Parathyroid adenoma (tissue), 2 donors: ENCODE results near the gene CDC25A.

ENCODE experiments used
- H2AFZ ChIP-seq: fragments of 300-600 bp; sonication (generic); one replicate; pipeline ENCODE4 v1.7.0; 2017; ENCODE audit warnings: antibody characterized with exemption, mild to moderate bottlenecking
- H3K27ac ChIP-seq: fragments of 300-600 bp; sonication (generic); one replicate; pipeline ENCODE4 v1.7.0; 2017
- H3K27me3 ChIP-seq: fragments of 300-600 bp; sonication (generic); one replicate; pipeline ENCODE4 v1.7.0; 2017; ENCODE audit warnings: low read length; ENCODE audit not compliant: control insufficient read depth, insufficient read depth
- H3K36me3 ChIP-seq: fragments of 300-600 bp; sonication (generic); one replicate; pipeline ENCODE4 v1.7.0; 2017; ENCODE audit warnings: low read length; ENCODE audit not compliant: control insufficient read depth, insufficient read depth
- H3K4me1 ChIP-seq: fragments of 300-600 bp; sonication (generic); one replicate; pipeline ENCODE4 v1.7.0; 2017; ENCODE audit warnings: control low read depth
- H3K4me2 ChIP-seq: fragments of 300-600 bp; sonication (generic); one replicate; pipeline ENCODE4 v1.7.0; 2017; ENCODE audit warnings: low read length
- H3K4me3 ChIP-seq: fragments of 300-600 bp; sonication (generic); one replicate; pipeline ENCODE4 v1.7.0; 2017; ENCODE audit warnings: low read depth, low read length
- H3K79me2 ChIP-seq: fragments of 300-600 bp; sonication (generic); one replicate; pipeline ENCODE4 v1.7.0; 2017; ENCODE audit warnings: control low read depth
- H3K9ac ChIP-seq: fragments of 300-600 bp; sonication (generic); one replicate; pipeline ENCODE4 v1.7.0; 2017; ENCODE audit warnings: mild to moderate bottlenecking
- H3K9me3 ChIP-seq: fragments of 300-600 bp; sonication (generic); one replicate; pipeline ENCODE4 v1.7.0; 2017; ENCODE audit warnings: low read length; ENCODE audit not compliant: control insufficient read depth
- CTCF ChIP-seq: fragments of 300-600 bp; sonication (generic); IDR thresholded peaks from one replicate; pipeline ENCODE4 v1.7.0; 2017; ENCODE audit warnings: antibody characterized with exemption, mild to moderate bottlenecking
- donor health status: primary hyperparathyroidism.

Gene CDC25A

GRCh38 chr3:48202632-48203031, 14.4 kb upstream of the CDC25A start:
- Histone ChIP-seq H3K4me3 (no peak overlapping the region), H3K9me3 (no peaks in the 10 kb centered on the region), H3K27ac (no peak overlapping the region), H3K4me2 (no peak overlapping the region), H3K27me3 (no peaks in the 10 kb centered on the region), H3K9ac (no peak overlapping the region), H2AFZ (no peak overlapping the region), H3K36me3 (no peaks in the 10 kb centered on the region), H3K79me2 (no peaks in the 10 kb centered on the region), H3K4me1 (no peaks in the 10 kb centered on the region)
- TF ChIP-seq CTCF, result no peak

GRCh38 chr3:48199117-48199516, 10.9 kb upstream of the CDC25A start:
- no peak for TF ChIP-seq CTCF
- Histone ChIP-seq H3K27me3 (no peaks in the 10 kb centered on the region), H3K4me1 (no peaks in the 10 kb centered on the region), H2AFZ (no peak overlapping the region), H3K9me3 (no peaks in the 10 kb centered on the region), H3K9ac (no peak overlapping the region), H3K4me2 (no peak overlapping the region), H3K79me2 (no peaks in the 10 kb centered on the region), H3K36me3 (no peaks in the 10 kb centered on the region), H3K4me3 (no peak overlapping the region), H3K27ac (no peak overlapping the region)

- Histone ChIP-seq H2AFZ (no peak overlapping the region), H3K36me3 (no peaks in the 10 kb centered on the region), H3K27ac (no peak overlapping the region), H3K9me3 (no peaks in the 10 kb centered on the region), H3K4me3 (no peak overlapping the region), H3K27me3 (no peaks in the 10 kb centered on the region), H3K4me1 (no peaks in the 10 kb centered on the region), H3K79me2 (no peaks in the 10 kb centered on the region), H3K4me2 (no peak overlapping the region), H3K9ac (no peak overlapping the region)
- no peak for TF ChIP-seq CTCF
These were observed 8.4 kb upstream of the CDC25A start for GRCh38 chr3:48196611-48197010.

GRCh38 chr3:48194446-48195071, 6.3 kb upstream of the CDC25A start:
- TF ChIP-seq CTCF, result peak; percentile 70

GRCh38 chr3:48190911-48191310, 2.7 kb upstream of the CDC25A start:
- H3K4me1 ChIP-seq, result no peaks in the 10 kb centered on the region
- no peak overlapping the region for H3K9ac ChIP-seq
- H3K27ac ChIP-seq, result no peak overlapping the region
- no peak overlapping the region for H2AFZ ChIP-seq
- H3K4me2 ChIP-seq, result no peak overlapping the region
- H3K4me3 ChIP-seq, result no peak overlapping the region
- H3K27me3 ChIP-seq, result no peaks in the 10 kb centered on the region
- no peak for TF ChIP-seq CTCF
- no peaks in the 10 kb centered on the region for H3K36me3 ChIP-seq
- no peaks in the 10 kb centered on the region for H3K9me3 ChIP-seq
- no peaks in the 10 kb centered on the region for H3K79me2 ChIP-seq

More at GRCh38 chr3:48194446-48195071, 6.3 kb upstream of the CDC25A start:
- Histone ChIP-seq H3K4me2 (no peak overlapping the region), H3K4me3 (no peak overlapping the region), H3K79me2 (no peaks in the 10 kb centered on the region), H3K9me3 (no peaks in the 10 kb centered on the region), H3K27ac (no peak overlapping the region), H3K4me1 (no peaks in the 10 kb centered on the region), H3K36me3 (no peaks in the 10 kb centered on the region), H2AFZ (peak overlapping the region; percentile 59), H3K27me3 (no peaks in the 10 kb centered on the region), H3K9ac (no peak overlapping the region)
